Measurements from ENCODE around the gene CRMP1. TPM values are rescaled to one million over a fixed set of nuclear protein-coding genes. Genes with fewer than 3 reads are reported as not detected.

Gene CRMP1
- total RNA-seq, 3 donors from 2014 or later: 0.44 to 1.6 (median 1.3) TPM

DNA sequence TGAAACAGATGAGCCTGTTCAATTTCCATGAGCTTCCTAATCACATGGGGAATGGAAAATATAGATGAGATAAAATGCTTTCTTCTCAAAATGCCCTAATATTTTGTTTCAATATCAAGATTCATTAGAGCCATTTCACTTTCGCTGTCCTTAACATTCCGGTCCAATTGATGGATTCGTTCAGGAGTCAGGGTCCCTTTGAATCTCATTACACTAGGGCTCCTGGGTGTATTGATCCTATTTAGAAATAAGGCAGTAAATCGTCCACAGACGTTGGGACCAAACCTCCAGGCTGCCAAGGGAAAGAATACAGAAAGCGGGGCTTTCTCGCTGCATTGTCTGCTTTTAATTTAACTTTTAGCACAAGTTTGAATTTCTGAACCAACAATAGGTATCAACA, 20.6 kb upstream of the CRMP1 start:
- Histone ChIP-seq H3K4me3 (no peak overlapping the region), H3K36me3 (no peaks in the 10 kb centered on the region), H3K27ac (no peak overlapping the region), H3K9me3 (peaks cover 0 to 31% of the 10 kb centered on the region in 2 donors), H3K4me1 (no peaks in the 10 kb centered on the region), H3K27me3 (peaks cover 0 to 24% of the 10 kb centered on the region in 2 donors)
- intact Hi-C loops (cut with DNase I; ENCODE audit: low total_unique reads): no loop called here
- TF ChIP-seq POLR2A (IDR thresholded peaks at IDR 0.05) (no peak), POLR2AphosphoS5 (IDR thresholded peaks at IDR 0.05) (no peak)
- TF ChIP-seq, protein P1, sequence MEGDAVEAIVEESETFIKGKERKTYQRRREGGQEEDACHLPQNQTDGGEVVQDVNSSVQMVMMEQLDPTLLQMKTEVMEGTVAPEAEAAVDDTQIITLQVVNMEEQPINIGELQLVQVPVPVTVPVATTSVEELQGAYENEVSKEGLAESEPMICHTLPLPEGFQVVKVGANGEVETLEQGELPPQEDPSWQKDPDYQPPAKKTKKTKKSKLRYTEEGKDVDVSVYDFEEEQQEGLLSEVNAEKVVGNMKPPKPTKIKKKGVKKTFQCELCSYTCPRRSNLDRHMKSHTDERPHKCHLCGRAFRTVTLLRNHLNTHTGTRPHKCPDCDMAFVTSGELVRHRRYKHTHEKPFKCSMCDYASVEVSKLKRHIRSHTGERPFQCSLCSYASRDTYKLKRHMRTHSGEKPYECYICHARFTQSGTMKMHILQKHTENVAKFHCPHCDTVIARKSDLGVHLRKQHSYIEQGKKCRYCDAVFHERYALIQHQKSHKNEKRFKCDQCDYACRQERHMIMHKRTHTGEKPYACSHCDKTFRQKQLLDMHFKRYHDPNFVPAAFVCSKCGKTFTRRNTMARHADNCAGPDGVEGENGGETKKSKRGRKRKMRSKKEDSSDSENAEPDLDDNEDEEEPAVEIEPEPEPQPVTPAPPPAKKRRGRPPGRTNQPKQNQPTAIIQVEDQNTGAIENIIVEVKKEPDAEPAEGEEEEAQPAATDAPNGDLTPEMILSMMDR (IDR thresholded peaks at IDR 0.05): no peak
- DNase-seq (ENCODE audit: low spot score in 2 of 2): no peak

DNA sequence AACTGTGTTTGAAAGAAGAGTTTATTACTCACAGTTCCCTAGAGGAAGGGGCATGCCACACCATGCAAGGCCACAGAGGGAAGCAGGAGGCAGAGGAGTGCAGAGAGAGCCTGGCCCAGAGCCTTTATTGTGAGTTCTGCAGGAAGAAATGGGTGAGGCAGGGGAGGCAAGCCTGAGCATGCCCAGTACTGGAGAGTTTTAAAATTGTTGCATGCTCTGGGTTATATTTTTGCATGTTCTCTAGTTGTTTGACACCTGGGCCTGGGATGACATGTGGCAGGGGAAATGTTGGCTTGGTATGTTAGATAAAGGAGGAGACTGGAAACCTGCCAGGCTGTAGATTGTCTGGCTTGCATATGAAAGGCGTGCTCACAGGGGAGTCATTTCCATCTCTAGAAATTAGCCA, 19.7 kb upstream of the CRMP1 start:
- no peaks in the 10 kb centered on the region for H3K36me3 ChIP-seq
- intact Hi-C loops (cut with DNase I; ENCODE audit: low total_unique reads): no loop called here
- peaks cover 0 to 34% of the 10 kb centered on the region in 2 donors for H3K9me3 ChIP-seq
- TF ChIP-seq POLR2AphosphoS5 (IDR thresholded peaks at IDR 0.05): no peak
- no peak for TF ChIP-seq POLR2A (IDR thresholded peaks at IDR 0.05)
- TF ChIP-seq, protein P1 (IDR thresholded peaks at IDR 0.05): no peak
- no peak for DNase-seq (ENCODE audit: low spot score in 2 of 2)
- peaks cover 0 to 17% of the 10 kb centered on the region in 2 donors for H3K27me3 ChIP-seq
- H3K4me3 ChIP-seq: no peak overlapping the region
- H3K27ac ChIP-seq: no peak overlapping the region
- H3K4me1 ChIP-seq: no peaks in the 10 kb centered on the region

DNA sequence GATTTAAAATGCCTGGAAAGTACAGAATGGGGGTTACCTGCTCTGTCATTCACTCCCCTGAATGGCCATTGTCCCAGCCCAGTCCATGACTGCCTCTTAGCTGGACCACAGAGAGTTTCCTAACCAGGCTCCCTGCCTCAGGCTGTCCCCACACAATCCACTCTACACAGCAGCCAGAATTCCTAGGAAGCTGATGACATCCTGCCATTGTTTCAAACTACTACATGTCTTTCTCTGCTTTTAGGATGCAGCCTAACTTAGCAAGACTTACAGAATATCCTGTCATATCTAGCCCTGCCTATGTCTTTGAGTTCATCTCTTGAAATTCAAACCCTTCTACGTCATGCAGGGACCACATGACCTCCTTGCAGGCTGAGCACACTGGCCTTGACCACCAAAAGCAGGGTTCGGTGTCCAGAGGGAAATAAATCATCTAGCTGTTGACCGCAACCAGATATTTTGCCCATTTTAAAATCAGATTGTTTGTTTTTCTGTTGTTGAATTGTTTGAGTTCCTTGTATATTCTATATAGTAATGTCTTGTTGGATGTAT, 16.1 kb upstream of the CRMP1 start:
- H3K9me3 ChIP-seq: peaks cover 0 to 29% of the 10 kb centered on the region in 2 donors
- no peak overlapping the region for H3K4me3 ChIP-seq
- H3K4me1 ChIP-seq: no peaks in the 10 kb centered on the region
- TF ChIP-seq, protein P1 (IDR thresholded peaks at IDR 0.05): no peak
- TF ChIP-seq POLR2A (IDR thresholded peaks at IDR 0.05): no peak
- TF ChIP-seq POLR2AphosphoS5 (IDR thresholded peaks at IDR 0.05): no peak
- H3K27ac ChIP-seq: no peak overlapping the region
- DNase-seq (ENCODE audit: low spot score in 2 of 2): no peak
- H3K27me3 ChIP-seq: peaks cover 0 to 23% of the 10 kb centered on the region in 2 donors
- no peaks in the 10 kb centered on the region for H3K36me3 ChIP-seq
- intact Hi-C loops (cut with DNase I; ENCODE audit: low total_unique reads): no loop called here

DNA sequence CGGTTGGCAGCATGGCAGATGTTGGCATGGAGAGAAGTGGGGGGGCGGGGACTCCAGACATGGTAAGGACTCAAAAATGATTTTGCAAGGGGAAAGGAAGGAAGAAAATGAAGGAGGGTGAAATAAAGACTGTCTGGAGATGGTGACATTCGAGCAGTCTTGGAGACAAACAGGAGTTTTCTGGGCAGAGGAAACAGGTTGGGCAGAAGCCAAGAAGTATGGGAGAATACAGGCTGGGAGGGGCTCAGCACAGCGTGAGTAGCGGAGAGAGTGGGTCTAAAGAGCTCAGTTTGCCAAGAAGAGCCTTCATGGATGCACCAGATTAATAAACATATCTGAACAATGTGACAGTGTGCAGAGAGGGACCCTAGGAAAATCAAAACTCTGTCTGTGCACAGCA, 13.3 kb upstream of the CRMP1 start:
- Histone ChIP-seq H3K27ac (no peak overlapping the region), H3K9me3 (peaks cover 0 to 18% of the 10 kb centered on the region in 2 donors), H3K4me1 (no peaks in the 10 kb centered on the region), H3K27me3 (peaks cover 0 to 43% of the 10 kb centered on the region in 2 donors), H3K36me3 (no peaks in the 10 kb centered on the region), H3K4me3 (no peak overlapping the region)
- intact Hi-C loops (cut with DNase I; ENCODE audit: low total_unique reads): no loop called here
- DNase-seq (ENCODE audit: low spot score in 2 of 2): no peak
- no peak for TF ChIP-seq POLR2A (IDR thresholded peaks at IDR 0.05)
- TF ChIP-seq, protein P1 (IDR thresholded peaks at IDR 0.05): no peak
- no peak for TF ChIP-seq POLR2AphosphoS5 (IDR thresholded peaks at IDR 0.05)

DNA sequence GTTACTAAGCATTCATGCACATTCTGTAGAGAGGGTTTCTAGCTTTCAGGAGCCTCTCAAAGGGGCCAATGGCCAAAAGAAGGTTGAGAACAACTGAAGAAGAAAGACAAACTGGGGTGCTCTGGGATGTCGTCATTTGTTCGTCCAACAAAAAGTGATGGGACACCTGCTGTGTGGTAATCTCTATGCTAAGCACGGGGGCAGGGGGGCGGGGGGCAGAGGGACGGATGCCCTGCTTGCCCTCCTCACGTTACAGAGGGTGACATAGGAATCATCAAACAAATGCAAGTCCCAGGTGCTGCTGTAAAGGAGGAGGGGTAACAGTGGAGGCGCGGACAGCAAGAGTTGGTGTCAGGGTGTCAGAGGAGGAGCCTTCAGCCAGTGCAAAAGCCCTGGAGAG, 12.8 kb upstream of the CRMP1 start:
- intact Hi-C loops (cut with DNase I; ENCODE audit: low total_unique reads): no loop called here
- Histone ChIP-seq H3K27ac (no peak overlapping the region), H3K4me1 (no peaks in the 10 kb centered on the region), H3K36me3 (no peaks in the 10 kb centered on the region), H3K4me3 (no peak overlapping the region), H3K27me3 (peaks cover 0 to 48% of the 10 kb centered on the region in 2 donors), H3K9me3 (peaks cover 0 to 18% of the 10 kb centered on the region in 2 donors)
- DNase-seq (ENCODE audit: low spot score in 2 of 2): no peak
- TF ChIP-seq POLR2AphosphoS5 (IDR thresholded peaks at IDR 0.05) (no peak), POLR2A (IDR thresholded peaks at IDR 0.05) (no peak)
- TF ChIP-seq, protein P1 (IDR thresholded peaks at IDR 0.05): no peak

All from breast epithelium (tissue), 4 donors.